Fibroblast of villous mesenchyme (primary cell): ENCODE results near the gene USP17L25. TPM values are rescaled to one million over a fixed set of nuclear protein-coding genes. Genes with fewer than 3 reads are reported as not detected.
"Not testable (repeated sequence)": the region's sequence is repeated elsewhere in the genome, so short reads cannot be mapped to it uniquely, and the experiment has no call there.

Source experiments
- DNase-seq: peaks from one replicate; pipeline ENCODE4 v3.0.0-alpha.2; 2010; ENCODE audit warnings: low read depth
- H3K4me3 ChIP-seq: 2 replicates; pipeline ENCODE4 v1.5.1; 2011; ENCODE audit warnings: low read depth, mild to moderate bottlenecking, low read length
- total RNA-seq: library from RNA; depleted of rRNA; stranded (reverse); fragments of >200 nt; gene quantifications from 2 replicates; pipeline ENCODE4 v1.2.3, GENCODE V29; 2012

USP17L25 gene, protein sequence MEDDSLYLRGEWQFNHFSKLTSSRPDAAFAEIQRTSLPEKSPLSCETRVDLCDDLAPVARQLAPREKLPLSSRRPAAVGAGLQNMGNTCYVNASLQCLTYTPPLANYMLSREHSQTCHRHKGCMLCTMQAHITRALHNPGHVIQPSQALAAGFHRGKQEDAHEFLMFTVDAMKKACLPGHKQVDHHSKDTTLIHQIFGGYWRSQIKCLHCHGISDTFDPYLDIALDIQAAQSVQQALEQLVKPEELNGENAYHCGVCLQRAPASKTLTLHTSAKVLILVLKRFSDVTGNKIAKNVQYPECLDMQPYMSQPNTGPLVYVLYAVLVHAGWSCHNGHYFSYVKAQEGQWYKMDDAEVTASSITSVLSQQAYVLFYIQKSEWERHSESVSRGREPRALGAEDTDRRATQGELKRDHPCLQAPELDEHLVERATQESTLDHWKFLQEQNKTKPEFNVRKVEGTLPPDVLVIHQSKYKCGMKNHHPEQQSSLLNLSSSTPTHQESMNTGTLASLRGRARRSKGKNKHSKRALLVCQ
- not detected in 2 replicates for total RNA-seq

DNA sequence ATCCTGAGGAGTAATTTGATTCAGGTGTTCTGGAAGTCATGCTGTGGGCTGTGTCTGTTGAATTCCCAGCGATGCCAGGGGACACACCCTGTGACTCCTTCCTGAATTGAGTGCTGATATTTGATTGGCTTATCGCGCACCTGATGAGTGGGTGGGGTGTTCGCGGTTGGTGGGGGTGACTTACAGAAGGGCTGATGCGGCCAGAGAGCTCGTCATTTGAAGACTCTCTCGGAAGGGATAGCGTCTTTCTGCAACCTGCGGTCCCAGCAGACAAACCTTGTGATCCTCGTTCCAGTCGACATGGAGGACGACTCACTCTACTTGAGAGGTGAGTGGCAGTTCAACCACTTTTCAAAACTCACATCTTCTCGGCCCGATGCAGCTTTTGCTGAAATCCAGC, at the start of gene USP17L25:
Gene USP17L25, plus strand, starts transcription at position 301 of the 400 bp plus-strand sequence. Its CDS starts 0 bp downstream, at position 301.
- not testable (repeated sequence) for DNase-seq, H3K4me3 ChIP-seq

DNA sequence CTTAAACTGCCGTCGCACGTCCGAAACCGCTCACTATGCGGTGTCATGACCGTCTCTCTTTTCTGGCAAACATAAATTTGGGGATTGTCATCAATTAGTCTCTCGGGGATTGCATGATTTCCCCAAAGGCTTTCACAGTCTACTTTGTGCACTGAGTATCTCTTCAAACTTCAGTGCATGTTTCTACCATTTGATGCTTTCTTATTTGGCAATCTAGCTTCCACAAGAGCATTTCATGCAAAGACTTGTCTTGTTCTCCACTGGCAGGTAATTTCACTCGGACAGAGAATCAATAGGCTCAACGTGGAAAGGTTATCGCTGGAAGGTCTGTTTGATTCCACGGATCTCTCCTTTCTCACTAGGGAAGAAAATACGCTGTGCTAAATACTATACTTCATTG, 5.5 kb upstream of the USP17L25 start:
- not testable (repeated sequence) for DNase-seq, H3K4me3 ChIP-seq

DNA sequence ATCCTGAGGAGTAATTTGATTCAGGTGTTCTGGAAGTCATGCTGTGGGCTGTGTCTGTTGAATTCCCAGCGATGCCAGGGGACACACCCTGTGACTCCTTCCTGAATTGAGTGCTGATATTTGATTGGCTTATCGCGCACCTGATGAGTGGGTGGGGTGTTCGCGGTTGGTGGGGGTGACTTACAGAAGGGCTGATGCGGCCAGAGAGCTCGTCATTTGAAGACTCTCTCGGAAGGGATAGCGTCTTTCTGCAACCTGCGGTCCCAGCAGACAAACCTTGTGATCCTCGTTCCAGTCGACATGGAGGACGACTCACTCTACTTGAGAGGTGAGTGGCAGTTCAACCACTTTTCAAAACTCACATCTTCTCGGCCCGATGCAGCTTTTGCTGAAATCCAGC, 4.8 kb upstream of the USP17L25 start, which contains the start of gene USP17L24:
Gene USP17L24, plus strand, starts transcription at position 301 of the 400 bp plus-strand sequence. Its CDS starts 0 bp downstream, at position 301.
- not testable (repeated sequence) for H3K4me3 ChIP-seq, DNase-seq

DNA sequence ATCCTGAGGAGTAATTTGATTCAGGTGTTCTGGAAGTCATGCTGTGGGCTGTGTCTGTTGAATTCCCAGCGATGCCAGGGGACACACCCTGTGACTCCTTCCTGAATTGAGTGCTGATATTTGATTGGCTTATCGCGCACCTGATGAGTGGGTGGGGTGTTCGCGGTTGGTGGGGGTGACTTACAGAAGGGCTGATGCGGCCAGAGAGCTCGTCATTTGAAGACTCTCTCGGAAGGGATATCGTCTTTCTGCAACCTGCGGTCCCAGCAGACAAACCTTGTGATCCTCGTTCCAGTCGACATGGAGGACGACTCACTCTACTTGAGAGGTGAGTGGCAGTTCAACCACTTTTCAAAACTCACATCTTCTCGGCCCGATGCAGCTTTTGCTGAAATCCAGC, 4.6 kb downstream of the USP17L25 start, which contains the start of gene USP17L26:
Gene USP17L26, plus strand, starts transcription at position 301 of the 400 bp plus-strand sequence. Its CDS starts 0 bp downstream, at position 301.
- H3K4me3 ChIP-seq, DNase-seq: not testable (repeated sequence)

GRCh38 chr4:9339103-9339502, 9.4 kb downstream of the USP17L25 start, which contains the start of gene USP17L5:
Gene USP17L5, plus strand, starts transcription at chr4:9339403. Its CDS starts 0 bp downstream, at chr4:9339403.
- not testable (repeated sequence) for DNase-seq, H3K4me3 ChIP-seq

DNA sequence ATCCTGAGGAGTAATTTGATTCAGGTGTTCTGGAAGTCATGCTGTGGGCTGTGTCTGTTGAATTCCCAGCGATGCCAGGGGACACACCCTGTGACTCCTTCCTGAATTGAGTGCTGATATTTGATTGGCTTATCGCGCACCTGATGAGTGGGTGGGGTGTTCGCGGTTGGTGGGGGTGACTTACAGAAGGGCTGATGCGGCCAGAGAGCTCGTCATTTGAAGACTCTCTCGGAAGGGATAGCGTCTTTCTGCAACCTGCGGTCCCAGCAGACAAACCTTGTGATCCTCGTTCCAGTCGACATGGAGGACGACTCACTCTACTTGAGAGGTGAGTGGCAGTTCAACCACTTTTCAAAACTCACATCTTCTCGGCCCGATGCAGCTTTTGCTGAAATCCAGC, 14.1 kb downstream of the USP17L25 start, which contains the start of gene USP17L27:
Gene USP17L27, plus strand, starts transcription at position 301 of the 400 bp plus-strand sequence. Its CDS starts 0 bp downstream, at position 301.
- not testable (repeated sequence) for H3K4me3 ChIP-seq, DNase-seq

GRCh38 chr4:9348593-9348992, 18.9 kb downstream of the USP17L25 start, which contains the start of gene USP17L28:
Gene USP17L28, plus strand, starts transcription at chr4:9348893. Its CDS starts 0 bp downstream, at chr4:9348893.
- H3K4me3 ChIP-seq, DNase-seq: not testable (repeated sequence)

DNA sequence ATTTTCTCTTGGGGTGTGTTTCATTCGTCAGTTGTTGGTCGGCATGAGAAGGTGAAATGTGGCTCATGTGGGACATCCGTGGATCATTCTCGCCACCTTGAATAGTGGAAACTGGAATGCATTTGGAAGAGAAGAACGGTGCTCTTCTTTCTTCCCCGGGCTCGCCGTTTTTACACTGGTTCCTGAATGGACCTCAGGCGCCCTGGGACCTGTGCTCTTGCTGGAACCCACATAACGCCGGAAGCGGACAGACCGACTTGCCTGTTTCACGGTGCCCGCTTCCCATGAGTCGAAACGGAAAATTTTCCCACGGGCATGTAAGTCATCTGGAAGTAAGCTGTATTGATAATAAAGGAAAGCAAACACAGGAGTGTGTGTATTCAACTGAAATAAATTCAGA, 21.2 kb downstream of the USP17L25 start:
- not testable (repeated sequence) for DNase-seq, H3K4me3 ChIP-seq

GRCh38 chr4:9353338-9353737, 23.6 kb downstream of the USP17L25 start, which contains the start of gene USP17L29:
Gene USP17L29, plus strand, starts transcription at chr4:9353638. Its CDS starts 0 bp downstream, at chr4:9353638.
- H3K4me3 ChIP-seq, DNase-seq: not testable (repeated sequence)

DNA sequence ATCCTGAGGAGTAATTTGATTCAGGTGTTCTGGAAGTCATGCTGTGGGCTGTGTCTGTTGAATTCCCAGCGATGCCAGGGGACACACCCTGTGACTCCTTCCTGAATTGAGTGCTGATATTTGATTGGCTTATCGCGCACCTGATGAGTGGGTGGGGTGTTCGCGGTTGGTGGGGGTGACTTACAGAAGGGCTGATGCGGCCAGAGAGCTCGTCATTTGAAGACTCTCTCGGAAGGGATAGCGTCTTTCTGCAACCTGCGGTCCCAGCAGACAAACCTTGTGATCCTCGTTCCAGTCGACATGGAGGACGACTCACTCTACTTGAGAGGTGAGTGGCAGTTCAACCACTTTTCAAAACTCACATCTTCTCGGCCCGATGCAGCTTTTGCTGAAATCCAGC, 33.1 kb downstream of the USP17L25 start, which contains the start of gene USP17L30:
Gene USP17L30, plus strand, starts transcription at position 301 of the 400 bp plus-strand sequence. Its CDS starts 0 bp downstream, at position 301.
- not testable (repeated sequence) for H3K4me3 ChIP-seq, DNase-seq

GRCh38 chr4:9379881-9380280, 50.2 kb downstream of the USP17L25 start:
- not testable (repeated sequence) for DNase-seq, H3K4me3 ChIP-seq

Other genes with a start within 250 kb of the USP17L25 start
- gene FAM90A26, start 159.5 kb upstream of the USP17L25 start, total RNA-seq: not detected in 2 replicates
- gene USP17L10, start 119.3 kb upstream of the USP17L25 start, total RNA-seq: not detected in 2 replicates
- not detected in 2 replicates for gene USP17L11, start 114.5 kb upstream of the USP17L25 start, total RNA-seq
- gene USP17L12, start 109.8 kb upstream of the USP17L25 start, total RNA-seq: not detected in 2 replicates
- not detected in 2 replicates for gene USP17L13, start 105.0 kb upstream of the USP17L25 start, total RNA-seq
- not detected in 2 replicates for gene USP17L15, start 95.5 kb upstream of the USP17L25 start, total RNA-seq
- gene USP17L17, start 86.0 kb upstream of the USP17L25 start, total RNA-seq: not detected in 2 replicates
- gene USP17L18, start 81.3 kb upstream of the USP17L25 start, total RNA-seq: not detected in 2 replicates
- not detected in 2 replicates for gene USP17L19, start 76.5 kb upstream of the USP17L25 start, total RNA-seq
- gene USP17L20, start 71.8 kb upstream of the USP17L25 start, total RNA-seq: not detected in 2 replicates
- not detected in 2 replicates for gene USP17L21, start 67.0 kb upstream of the USP17L25 start, total RNA-seq
- gene USP17L22, start 62.3 kb upstream of the USP17L25 start, total RNA-seq: not detected in 2 replicates
- not detected in 2 replicates for gene USP17L24, start 4.7 kb upstream of the USP17L25 start, total RNA-seq
- not detected in 2 replicates for gene USP17L26, start 4.7 kb downstream of the USP17L25 start, total RNA-seq
- not detected in 2 replicates for gene USP17L5, start 9.5 kb downstream of the USP17L25 start, total RNA-seq
- not detected in 2 replicates for gene USP17L27, start 14.2 kb downstream of the USP17L25 start, total RNA-seq
- gene USP17L28, start 19.0 kb downstream of the USP17L25 start, total RNA-seq: not detected in 2 replicates
- gene USP17L29, start 23.7 kb downstream of the USP17L25 start, total RNA-seq: not detected in 2 replicates
- gene USP17L30, start 33.2 kb downstream of the USP17L25 start, total RNA-seq: not detected in 2 replicates
- not detected in 2 replicates for gene DEFB131A, start 114.5 kb downstream of the USP17L25 start, total RNA-seq